GM12878 (cell line): ENCODE measurements around the gene POLE3. TPM values are rescaled to one million over a fixed set of nuclear protein-coding genes. Genes with fewer than 3 reads are reported as not detected.

Source experiments
- ATAC-seq: fragments of 200-7000 bp; cut with Tn5 transposase; 3 replicates; pipeline ENCODE4 v1.9.1; 2020; ENCODE audit warnings: mild to moderate bottlenecking, moderate library complexity
- BruUV-seq: library from RNA; stranded (reverse); fragments of 400-500 nt; replicated peaks from 2 replicates; lab custom pipeline; 2021; lab: Mats Ljungman, UMichigan
- CTCF ChIA-PET: fragments of 300-600 bp; sonication (Branson Sonifier 250); formaldehyde crosslinking; extraction: SDS; loops from one replicate; lab custom pipeline; 2021; ENCODE audit warnings: inconsistent platforms; lab: Yijun Ruan, JAX
- POLR2A ChIA-PET: fragments of 350-600 bp; formaldehyde crosslinking; extraction: SDS; loops from one replicate; lab custom pipeline; 2021; ENCODE audit warnings: inconsistent platforms; lab: Charles Lee
- RAD21 ChIA-PET: fragments of 300-600 bp; sonication (Branson Sonifier 250); formaldehyde crosslinking; loops from one replicate; lab custom pipeline; 2023; ENCODE audit warnings: antibody characterized with exemption; ENCODE audit not compliant: unreplicated experiment; lab: Charles Lee
- SMC1A ChIA-PET: fragments of 300-600 bp; sonication (Branson Sonifier 250); formaldehyde crosslinking; loops from one replicate; lab custom pipeline; 2023; ENCODE audit not compliant: unreplicated experiment, uncharacterized antibody; lab: Charles Lee
- DNase-seq: peaks from one replicate; pipeline ENCODE4 v3.0.0-alpha.2; 2011; ENCODE audit warnings: low read depth, low spot score
- FAIRE-seq: peaks from 3 replicates; lab custom pipeline; 2011; peaks lifted over from hg19 to GRCh38; lab: Jason Lieb, UNC
- H2AFZ ChIP-seq: 2 replicates; pipeline ENCODE4 v1.6.0; 2011; ENCODE audit warnings: low read depth, low read length, control low read depth; ENCODE audit not compliant: control insufficient read depth
- H3K27ac ChIP-seq: 2 replicates; pipeline ENCODE4 v1.5.1; 2011; ENCODE audit warnings: control low read depth; ENCODE audit not compliant: control insufficient read depth, insufficient read depth
- H3K27me3 ChIP-seq, 2 experiments: replicated peaks in 1 of 2; 2 replicates each; pipeline versions ENCODE4 v1.6.0 to v1.6.1; 2011; ENCODE audit warnings: low read length in 1 of 2; ENCODE audit not compliant: control insufficient read depth in 2 of 2, insufficient read depth in 2 of 2
- H3K36me3 ChIP-seq, 2 experiments: 2 replicates each; pipeline ENCODE4 v1.5.1; 2011; ENCODE audit warnings: low read length in 1 of 2; ENCODE audit not compliant: control insufficient read depth in 2 of 2, insufficient read depth in 2 of 2
- H3K4me1 ChIP-seq: 2 replicates; pipeline ENCODE4 v1.6.1; 2011; ENCODE audit warnings: mild to moderate bottlenecking, low read length, moderate library complexity, mixed read lengths; ENCODE audit not compliant: control insufficient read depth, insufficient read depth
- H3K4me2 ChIP-seq: 2 replicates; pipeline ENCODE4 v1.6.0; 2011; ENCODE audit warnings: control low read depth; ENCODE audit not compliant: control insufficient read depth, insufficient read depth
- H3K4me3 ChIP-seq: fragments of 200-600 bp; sonication (generic); 2 replicates; pipeline ENCODE4 v1.5.1; 2016
- H3K79me2 ChIP-seq: 2 replicates; pipeline ENCODE4 v1.6.0; 2011; ENCODE audit warnings: low read length; ENCODE audit not compliant: control insufficient read depth, insufficient read depth
- H3K9ac ChIP-seq: 2 replicates; pipeline ENCODE4 v1.8.0; 2011; ENCODE audit warnings: low read length, control low read depth, mixed read lengths; ENCODE audit not compliant: control insufficient read depth, insufficient read depth
- H3K9me3 ChIP-seq: replicated peaks from 3 replicates; pipeline ENCODE4 v1.5.1; 2011; ENCODE audit warnings: mild to moderate bottlenecking, low read length; ENCODE audit not compliant: control insufficient read depth, insufficient read depth
- H4K20me1 ChIP-seq: 2 replicates; pipeline ENCODE4 v1.6.0; 2011; ENCODE audit not compliant: control insufficient read depth, insufficient read depth
- EP300 ChIP-seq, 2 experiments: fragments of 150-350 bp in 1 of 2; IDR thresholded peaks; 2 replicates each; pipeline ENCODE4 v1.6.1; 2011 to 2012; ENCODE audit warnings: low read depth in 2 of 2, low read length in 2 of 2, borderline replicate concordance in 1 of 2, improper control_type of control experiment in 1 of 2, inconsistent platforms in 1 of 2; ENCODE audit not compliant: control insufficient read depth in 1 of 2
- EZH2 ChIP-seq: IDR thresholded peaks from 2 replicates; pipeline ENCODE4 v1.6.1; 2012; ENCODE audit warnings: low read depth, mild to moderate bottlenecking, control low read depth, inconsistent platforms, low read length, borderline replicate concordance; ENCODE audit not compliant: control insufficient read depth
- KLF5 ChIP-seq: fragments of 450-650 bp; IDR thresholded peaks from 2 replicates; pipeline ENCODE4 v1.6.1; 2014; ENCODE audit warnings: mild to moderate bottlenecking; ENCODE audit not compliant: partially characterized antibody
- NR2C2 ChIP-seq: IDR thresholded peaks from 2 replicates; pipeline ENCODE4 v1.6.1; 2011; ENCODE audit warnings: borderline replicate concordance, low read depth; ENCODE audit not compliant: control insufficient read depth, insufficient read length
- NRF1 ChIP-seq: conservative IDR thresholded peaks from 2 replicates; pipeline ENCODE4 v1.6.1; 2011; ENCODE audit warnings: mild to moderate bottlenecking, low read depth, low read length, improper control_type of control experiment
- RELA ChIP-seq: fragments of 450-650 bp; IDR thresholded peaks from 2 replicates; pipeline ENCODE4 v1.8.0; 2014; ENCODE audit warnings: borderline replicate concordance; ENCODE audit not compliant: partially characterized antibody
- YY1 ChIP-seq: IDR thresholded peaks from 2 replicates; pipeline ENCODE4 v1.6.1; 2011; ENCODE audit warnings: low read depth, mild to moderate bottlenecking, low read length
- ZNF622 ChIP-seq: fragments of 450-650 bp; IDR thresholded peaks from 2 replicates; pipeline ENCODE4 v1.6.1; 2017; ENCODE audit warnings: mild to moderate bottlenecking, inconsistent platforms
- WGBS: methylation state at CpG from one replicate; pipeline ENCODE4 v1.1.6; 2016; ENCODE audit warnings: low lambda C conversion rate; ENCODE audit not compliant: insufficient replicate concordance, insufficient coverage; ENCODE audit errors: missing lambda C conversion rate; 5-methylcytosine and 5-hydroxymethylcytosine counted together
- in situ Hi-C: fragments of 300-500 bp; cut with MboI; formaldehyde crosslinking; loops from 9 replicates; pipeline ENCODE4 v1.14.3; 2018; ENCODE audit warnings: mixed read lengths
- intact Hi-C: fragments of 100-400 bp; cut with micrococcal nuclease; formaldehyde crosslinking; loops from one replicate; pipeline ENCODE4 v1.14.2; 2022; ENCODE audit not compliant: unreplicated experiment
- polyA plus RNA-seq, 11 experiments: library from polyadenylated mRNA; depleted of rRNA in 4 of 11; unstranded in 6 of 11; stranded (reverse) in 5 of 11; fragments of >200 nt; fragmentation: Nextera tagmentation in 4 of 11; fragmentation: Illumina TruSeq in 1 of 11; extraction: Ambion mirVana in 4 of 11; extraction: Trizol in 1 of 11; gene quantifications; 1 replicate in 1 of 11; 2 replicates in 10 of 11; pipeline versions ENCODE4 v1.2.1 to v1.2.3, GENCODE V29; 2011 to 2016; ENCODE audit warnings: inconsistent platforms in 2 of 11, missing spikeins in 2 of 11, low read depth in 1 of 11
- total RNA-seq, 4 experiments: library from RNA; depleted of rRNA in 3 of 4; stranded (reverse); fragments of >200 nt in 3 of 4; fragmentation: Illumina TruSeq in 1 of 4; extraction: Trizol in 1 of 4; gene quantifications; 2 replicates each; pipeline versions ENCODE4 v1.2.1 to v1.2.3, GENCODE V29; 2013 to 2021
- TF ChIP-seq, protein P1 (sequence below): fragments of 450-650 bp; IDR thresholded peaks from 2 replicates; pipeline ENCODE4 v1.6.1; 2018; ENCODE audit warnings: borderline replicate concordance, mild to moderate bottlenecking; ENCODE audit not compliant: partially characterized antibody
- TF ChIP-seq, protein P2 (sequence below): IDR thresholded peaks from 2 replicates; pipeline ENCODE4 v1.6.1; 2011; ENCODE audit warnings: borderline replicate concordance, low read depth, mild to moderate bottlenecking, moderate library complexity, mixed read lengths, low read length; ENCODE audit not compliant: insufficient read depth; ENCODE audit errors: extremely low read length
- TF ChIP-seq, protein P3 (sequence below): fragments of 450-650 bp; IDR thresholded peaks from 2 replicates; pipeline ENCODE4 v1.6.1; 2018; ENCODE audit warnings: mild to moderate bottlenecking, low read depth, moderate library complexity; ENCODE audit not compliant: partially characterized antibody
- TF ChIP-seq, protein P4 (sequence below): fragments of 450-650 bp; formaldehyde crosslinking; IDR thresholded peaks from 2 replicates; pipeline ENCODE4 v1.4.0; 2020; ENCODE audit warnings: mild to moderate bottlenecking, moderate library complexity

The POLE3 gene
- total and polyA plus RNA-seq, 10 of the 15 experiments (the other 5 are each of a cell fraction or from before 2014, with no cell fraction given), result 40.8 to 116 (median 80.2) TPM

DNA sequence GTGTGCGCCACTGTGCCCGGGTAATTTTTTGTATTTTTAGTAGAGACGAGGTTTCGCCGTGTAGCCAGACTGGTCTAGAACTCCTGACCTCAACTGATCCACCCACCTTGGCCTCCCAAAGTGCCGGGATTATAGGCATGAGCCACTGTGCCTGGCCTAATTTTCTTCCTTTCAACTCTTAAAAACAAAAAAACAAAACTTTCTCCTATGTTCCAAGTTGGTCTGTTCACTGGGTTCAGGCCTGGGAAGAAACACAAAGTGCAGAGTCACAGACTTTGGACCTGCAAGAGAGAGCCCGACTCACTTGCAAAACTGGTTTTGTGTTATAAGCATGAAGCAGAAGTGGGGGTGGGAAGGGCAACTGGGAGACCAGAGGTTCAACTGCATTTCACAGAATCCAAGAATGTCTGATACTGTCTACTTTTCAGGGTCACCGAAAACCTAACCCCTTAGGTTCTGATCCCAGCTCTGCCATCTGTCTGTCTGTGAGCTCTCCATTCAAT is 28.5 kb downstream of the POLE3 start:
- ChIA-PET CTCF (no interaction called here), RAD21 (interaction anchor here (1.5 kb wide), 1 partner anchor 28 kb away, joined by 4 read pairs; no protein-coding TSS in a partner anchor), POLR2A (no interaction called here), SMC1A (interaction anchor here (0.6 to 1.5 kb wide), 2 partner anchors 110 to 162 kb away, joined by 3 read pairs; no protein-coding TSS in a partner anchor)
- 90% methylated on average over 8 of the region's 8 CpGs for WGBS
- no peak overlapping the region for H3K9ac ChIP-seq
- no TSS peak for BruUV-seq
- FAIRE-seq, result no peak
- in situ Hi-C loops (no loop called here), intact Hi-C loops (loop anchor here (5.0 kb wide), 1 partner anchor 160 kb away; the partner anchor contains the start of genes FKBP15 and SLC31A1)
- no peaks in the 10 kb centered on the region for H4K20me1 ChIP-seq
- H3K4me3 ChIP-seq, result no peak overlapping the region
- H2AFZ ChIP-seq, result no peak overlapping the region
- no peak for DNase-seq
- no peak overlapping the region for H3K4me2 ChIP-seq
- peaks cover 7% of the 10 kb centered on the region for H3K4me1 ChIP-seq
- H3K27ac ChIP-seq, result no peak overlapping the region
- no peaks in the 10 kb centered on the region for H3K79me2 ChIP-seq
- H3K9me3 ChIP-seq, result no peaks in the 10 kb centered on the region
- H3K36me3 ChIP-seq, result 0 out of 4 replicates have a peak, but pooled peaks cover 0 to under 1% of the 10 kb centered on the region in 2 experiments
- H3K27me3 ChIP-seq, result no peaks in the 10 kb centered on the region
- ATAC-seq, result no peak
- no peak for TF ChIP-seq EP300 (IDR thresholded peaks at IDR 0.05; ENCODE audit: borderline replicate concordance in 1 of 2, control insufficient read depth in 1 of 2, low read depth in 2 of 2, low read length in 2 of 2)
- no peak for TF ChIP-seq EZH2
- TF ChIP-seq NRF1, result no peak
- TF ChIP-seq, protein P1, sequence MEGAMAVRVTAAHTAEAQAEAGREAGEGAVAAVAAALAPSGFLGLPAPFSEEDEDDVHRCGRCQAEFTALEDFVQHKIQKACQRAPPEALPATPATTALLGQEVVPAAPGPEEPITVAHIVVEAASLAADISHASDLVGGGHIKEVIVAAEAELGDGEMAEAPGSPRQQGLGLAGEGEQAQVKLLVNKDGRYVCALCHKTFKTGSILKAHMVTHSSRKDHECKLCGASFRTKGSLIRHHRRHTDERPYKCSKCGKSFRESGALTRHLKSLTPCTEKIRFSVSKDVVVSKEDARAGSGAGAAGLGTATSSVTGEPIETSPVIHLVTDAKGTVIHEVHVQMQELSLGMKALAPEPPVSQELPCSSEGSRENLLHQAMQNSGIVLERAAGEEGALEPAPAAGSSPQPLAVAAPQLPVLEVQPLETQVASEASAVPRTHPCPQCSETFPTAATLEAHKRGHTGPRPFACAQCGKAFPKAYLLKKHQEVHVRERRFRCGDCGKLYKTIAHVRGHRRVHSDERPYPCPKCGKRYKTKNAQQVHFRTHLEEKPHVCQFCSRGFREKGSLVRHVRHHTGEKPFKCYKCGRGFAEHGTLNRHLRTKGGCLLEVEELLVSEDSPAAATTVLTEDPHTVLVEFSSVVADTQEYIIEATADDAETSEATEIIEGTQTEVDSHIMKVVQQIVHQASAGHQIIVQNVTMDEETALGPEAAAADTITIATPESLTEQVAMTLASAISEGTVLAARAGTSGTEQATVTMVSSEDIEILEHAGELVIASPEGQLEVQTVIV, result no peak
- TF ChIP-seq NR2C2, result no peak
- TF ChIP-seq, protein P2, sequence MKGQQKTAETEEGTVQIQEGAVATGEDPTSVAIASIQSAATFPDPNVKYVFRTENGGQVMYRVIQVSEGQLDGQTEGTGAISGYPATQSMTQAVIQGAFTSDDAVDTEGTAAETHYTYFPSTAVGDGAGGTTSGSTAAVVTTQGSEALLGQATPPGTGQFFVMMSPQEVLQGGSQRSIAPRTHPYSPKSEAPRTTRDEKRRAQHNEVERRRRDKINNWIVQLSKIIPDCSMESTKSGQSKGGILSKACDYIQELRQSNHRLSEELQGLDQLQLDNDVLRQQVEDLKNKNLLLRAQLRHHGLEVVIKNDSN, result no peak
- no peak for TF ChIP-seq KLF5
- TF ChIP-seq, protein P3, sequence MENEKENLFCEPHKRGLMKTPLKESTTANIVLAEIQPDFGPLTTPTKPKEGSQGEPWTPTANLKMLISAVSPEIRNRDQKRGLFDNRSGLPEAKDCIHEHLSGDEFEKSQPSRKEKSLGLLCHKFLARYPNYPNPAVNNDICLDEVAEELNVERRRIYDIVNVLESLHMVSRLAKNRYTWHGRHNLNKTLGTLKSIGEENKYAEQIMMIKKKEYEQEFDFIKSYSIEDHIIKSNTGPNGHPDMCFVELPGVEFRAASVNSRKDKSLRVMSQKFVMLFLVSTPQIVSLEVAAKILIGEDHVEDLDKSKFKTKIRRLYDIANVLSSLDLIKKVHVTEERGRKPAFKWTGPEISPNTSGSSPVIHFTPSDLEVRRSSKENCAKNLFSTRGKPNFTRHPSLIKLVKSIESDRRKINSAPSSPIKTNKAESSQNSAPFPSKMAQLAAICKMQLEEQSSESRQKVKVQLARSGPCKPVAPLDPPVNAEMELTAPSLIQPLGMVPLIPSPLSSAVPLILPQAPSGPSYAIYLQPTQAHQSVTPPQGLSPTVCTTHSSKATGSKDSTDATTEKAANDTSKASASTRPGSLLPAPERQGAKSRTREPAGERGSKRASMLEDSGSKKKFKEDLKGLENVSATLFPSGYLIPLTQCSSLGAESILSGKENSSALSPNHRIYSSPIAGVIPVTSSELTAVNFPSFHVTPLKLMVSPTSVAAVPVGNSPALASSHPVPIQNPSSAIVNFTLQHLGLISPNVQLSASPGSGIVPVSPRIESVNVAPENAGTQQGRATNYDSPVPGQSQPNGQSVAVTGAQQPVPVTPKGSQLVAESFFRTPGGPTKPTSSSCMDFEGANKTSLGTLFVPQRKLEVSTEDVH, result no peak
- no peak for TF ChIP-seq ZNF622
- TF ChIP-seq YY1, result no peak
- TF ChIP-seq, protein P4, sequence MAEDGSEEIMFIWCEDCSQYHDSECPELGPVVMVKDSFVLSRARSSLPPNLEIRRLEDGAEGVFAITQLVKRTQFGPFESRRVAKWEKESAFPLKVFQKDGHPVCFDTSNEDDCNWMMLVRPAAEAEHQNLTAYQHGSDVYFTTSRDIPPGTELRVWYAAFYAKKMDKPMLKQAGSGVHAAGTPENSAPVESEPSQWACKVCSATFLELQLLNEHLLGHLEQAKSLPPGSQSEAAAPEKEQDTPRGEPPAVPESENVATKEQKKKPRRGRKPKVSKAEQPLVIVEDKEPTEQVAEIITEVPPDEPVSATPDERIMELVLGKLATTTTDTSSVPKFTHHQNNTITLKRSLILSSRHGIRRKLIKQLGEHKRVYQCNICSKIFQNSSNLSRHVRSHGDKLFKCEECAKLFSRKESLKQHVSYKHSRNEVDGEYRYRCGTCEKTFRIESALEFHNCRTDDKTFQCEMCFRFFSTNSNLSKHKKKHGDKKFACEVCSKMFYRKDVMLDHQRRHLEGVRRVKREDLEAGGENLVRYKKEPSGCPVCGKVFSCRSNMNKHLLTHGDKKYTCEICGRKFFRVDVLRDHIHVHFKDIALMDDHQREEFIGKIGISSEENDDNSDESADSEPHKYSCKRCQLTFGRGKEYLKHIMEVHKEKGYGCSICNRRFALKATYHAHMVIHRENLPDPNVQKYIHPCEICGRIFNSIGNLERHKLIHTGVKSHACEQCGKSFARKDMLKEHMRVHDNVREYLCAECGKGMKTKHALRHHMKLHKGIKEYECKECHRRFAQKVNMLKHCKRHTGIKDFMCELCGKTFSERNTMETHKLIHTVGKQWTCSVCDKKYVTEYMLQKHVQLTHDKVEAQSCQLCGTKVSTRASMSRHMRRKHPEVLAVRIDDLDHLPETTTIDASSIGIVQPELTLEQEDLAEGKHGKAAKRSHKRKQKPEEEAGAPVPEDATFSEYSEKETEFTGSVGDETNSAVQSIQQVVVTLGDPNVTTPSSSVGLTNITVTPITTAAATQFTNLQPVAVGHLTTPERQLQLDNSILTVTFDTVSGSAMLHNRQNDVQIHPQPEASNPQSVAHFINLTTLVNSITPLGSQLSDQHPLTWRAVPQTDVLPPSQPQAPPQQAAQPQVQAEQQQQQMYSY, result no peak
- TF ChIP-seq RELA, result no peak
